DOHH2 (cell line): ENCODE results near the gene IGSF6.

Source experiments
- EZH2phosphoT487 ChIP-seq: fragments of 200-600 bp; sonication (generic); IDR thresholded peaks from 2 replicates; pipeline ENCODE4 v1.6.1; 2017; ENCODE audit warnings: borderline replicate concordance, mild to moderate bottlenecking, antibody characterized with exemption, low read length, moderate library complexity, mixed read lengths
- TF ChIP-seq, protein P1 (sequence below): fragments of 200-600 bp; sonication (generic); IDR thresholded peaks from one replicate; pipeline ENCODE4 v1.5.1; 2014; ENCODE audit warnings: antibody characterized with exemption, mild to moderate bottlenecking, low read depth, low read length; ENCODE audit not compliant: poor library complexity, severe bottlenecking

DNA sequence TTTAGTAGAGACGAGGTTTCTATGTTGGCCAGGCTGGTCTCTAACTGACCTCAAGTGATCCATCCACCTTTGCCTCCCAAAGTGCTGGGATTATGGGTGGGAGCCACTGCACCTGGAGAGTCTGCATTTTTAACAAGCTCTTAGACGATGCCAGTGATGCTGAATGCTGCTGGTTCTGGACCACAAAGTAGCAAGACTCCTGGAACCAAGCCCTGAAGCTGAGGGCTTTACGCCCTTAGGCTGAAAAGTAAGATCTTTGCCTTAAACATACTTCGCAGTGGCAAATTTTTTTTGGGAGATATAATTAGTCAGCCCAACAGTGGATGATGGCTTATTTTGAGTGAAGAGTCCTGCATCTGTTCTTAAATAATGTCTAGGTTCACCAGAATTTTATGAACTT lies 39.0 kb downstream of the IGSF6 start:
- TF ChIP-seq, protein P1, sequence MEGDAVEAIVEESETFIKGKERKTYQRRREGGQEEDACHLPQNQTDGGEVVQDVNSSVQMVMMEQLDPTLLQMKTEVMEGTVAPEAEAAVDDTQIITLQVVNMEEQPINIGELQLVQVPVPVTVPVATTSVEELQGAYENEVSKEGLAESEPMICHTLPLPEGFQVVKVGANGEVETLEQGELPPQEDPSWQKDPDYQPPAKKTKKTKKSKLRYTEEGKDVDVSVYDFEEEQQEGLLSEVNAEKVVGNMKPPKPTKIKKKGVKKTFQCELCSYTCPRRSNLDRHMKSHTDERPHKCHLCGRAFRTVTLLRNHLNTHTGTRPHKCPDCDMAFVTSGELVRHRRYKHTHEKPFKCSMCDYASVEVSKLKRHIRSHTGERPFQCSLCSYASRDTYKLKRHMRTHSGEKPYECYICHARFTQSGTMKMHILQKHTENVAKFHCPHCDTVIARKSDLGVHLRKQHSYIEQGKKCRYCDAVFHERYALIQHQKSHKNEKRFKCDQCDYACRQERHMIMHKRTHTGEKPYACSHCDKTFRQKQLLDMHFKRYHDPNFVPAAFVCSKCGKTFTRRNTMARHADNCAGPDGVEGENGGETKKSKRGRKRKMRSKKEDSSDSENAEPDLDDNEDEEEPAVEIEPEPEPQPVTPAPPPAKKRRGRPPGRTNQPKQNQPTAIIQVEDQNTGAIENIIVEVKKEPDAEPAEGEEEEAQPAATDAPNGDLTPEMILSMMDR = no peak
- no peak for TF ChIP-seq EZH2phosphoT487
